ENCODE results near the gene CWC25. TPM values are rescaled to one million over a fixed set of nuclear protein-coding genes. Genes with fewer than 3 reads are reported as not detected.

Gene CWC25
- total and polyA plus RNA-seq, 2 of the 13 experiments (the other 11 are each of a cell fraction or from before 2014, with no cell fraction given) = 15.6 to 22.7 TPM

GRCh38 chr17:38799501-38800236 is 25.5 kb downstream of the CWC25 start, which contains the start of gene PIP4K2B (continued):
- TF ChIP-seq, protein P1, sequence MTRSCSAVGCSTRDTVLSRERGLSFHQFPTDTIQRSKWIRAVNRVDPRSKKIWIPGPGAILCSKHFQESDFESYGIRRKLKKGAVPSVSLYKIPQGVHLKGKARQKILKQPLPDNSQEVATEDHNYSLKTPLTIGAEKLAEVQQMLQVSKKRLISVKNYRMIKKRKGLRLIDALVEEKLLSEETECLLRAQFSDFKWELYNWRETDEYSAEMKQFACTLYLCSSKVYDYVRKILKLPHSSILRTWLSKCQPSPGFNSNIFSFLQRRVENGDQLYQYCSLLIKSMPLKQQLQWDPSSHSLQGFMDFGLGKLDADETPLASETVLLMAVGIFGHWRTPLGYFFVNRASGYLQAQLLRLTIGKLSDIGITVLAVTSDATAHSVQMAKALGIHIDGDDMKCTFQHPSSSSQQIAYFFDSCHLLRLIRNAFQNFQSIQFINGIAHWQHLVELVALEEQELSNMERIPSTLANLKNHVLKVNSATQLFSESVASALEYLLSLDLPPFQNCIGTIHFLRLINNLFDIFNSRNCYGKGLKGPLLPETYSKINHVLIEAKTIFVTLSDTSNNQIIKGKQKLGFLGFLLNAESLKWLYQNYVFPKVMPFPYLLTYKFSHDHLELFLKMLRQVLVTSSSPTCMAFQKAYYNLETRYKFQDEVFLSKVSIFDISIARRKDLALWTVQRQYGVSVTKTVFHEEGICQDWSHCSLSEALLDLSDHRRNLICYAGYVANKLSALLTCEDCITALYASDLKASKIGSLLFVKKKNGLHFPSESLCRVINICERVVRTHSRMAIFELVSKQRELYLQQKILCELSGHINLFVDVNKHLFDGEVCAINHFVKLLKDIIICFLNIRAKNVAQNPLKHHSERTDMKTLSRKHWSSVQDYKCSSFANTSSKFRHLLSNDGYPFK (CRISPR knock-in tag; IDR thresholded peaks at IDR 0.05; ENCODE audit: borderline replicate concordance) = peak; percentile 87
- TF ChIP-seq ZNF441 (CRISPR knock-in tag; IDR thresholded peaks at IDR 0.05; ENCODE audit: borderline replicate concordance) (0 out of 2 replicates have a peak, but pooled peaks have one; percentile 5), RARA (CRISPR knock-in tag; IDR thresholded peaks at IDR 0.05) (no peak; the same call in none of the 2 replicates), RXRB (CRISPR knock-in tag; IDR thresholded peaks at IDR 0.05; ENCODE audit: borderline replicate concordance) (peak; percentile 65; the same call in 1 of the 2 replicates), FIP1L1 (IDR thresholded peaks at IDR 0.05; ENCODE audit: borderline replicate concordance, insufficient read depth, low read depth, low read length) (peak; percentile 39; the same call in 1 of the 2 replicates), ZFP37 (CRISPR knock-in tag; IDR thresholded peaks at IDR 0.05; ENCODE audit: borderline replicate concordance) (0 out of 2 replicates have a peak, but pooled peaks have one; percentile 59), HNF4A (CRISPR knock-in tag; IDR thresholded peaks at IDR 0.05) (no peak), NFATC3 (CRISPR knock-in tag; IDR thresholded peaks at IDR 0.05) (peak; percentile 47; the same call in 1 of the 2 replicates), STAG1 (CRISPR knock-in tag; IDR thresholded peaks at IDR 0.05) (no peak), BCLAF1 (IDR thresholded peaks at IDR 0.05) (no peak), SPEN (CRISPR knock-in tag; IDR thresholded peaks at IDR 0.05; ENCODE audit: low read depth) (peak; percentile 90), NCOR1 (IDR thresholded peaks at IDR 0.05; ENCODE audit: borderline replicate concordance, low read length) (no peak; the same call in 1 of the 2 replicates), TARDBP (CRISPR knock-in tag; IDR thresholded peaks at IDR 0.05) (peak; percentile 92), ZNF768 (CRISPR knock-in tag; IDR thresholded peaks at IDR 0.05) (no peak)
- TF ChIP-seq, protein P2, sequence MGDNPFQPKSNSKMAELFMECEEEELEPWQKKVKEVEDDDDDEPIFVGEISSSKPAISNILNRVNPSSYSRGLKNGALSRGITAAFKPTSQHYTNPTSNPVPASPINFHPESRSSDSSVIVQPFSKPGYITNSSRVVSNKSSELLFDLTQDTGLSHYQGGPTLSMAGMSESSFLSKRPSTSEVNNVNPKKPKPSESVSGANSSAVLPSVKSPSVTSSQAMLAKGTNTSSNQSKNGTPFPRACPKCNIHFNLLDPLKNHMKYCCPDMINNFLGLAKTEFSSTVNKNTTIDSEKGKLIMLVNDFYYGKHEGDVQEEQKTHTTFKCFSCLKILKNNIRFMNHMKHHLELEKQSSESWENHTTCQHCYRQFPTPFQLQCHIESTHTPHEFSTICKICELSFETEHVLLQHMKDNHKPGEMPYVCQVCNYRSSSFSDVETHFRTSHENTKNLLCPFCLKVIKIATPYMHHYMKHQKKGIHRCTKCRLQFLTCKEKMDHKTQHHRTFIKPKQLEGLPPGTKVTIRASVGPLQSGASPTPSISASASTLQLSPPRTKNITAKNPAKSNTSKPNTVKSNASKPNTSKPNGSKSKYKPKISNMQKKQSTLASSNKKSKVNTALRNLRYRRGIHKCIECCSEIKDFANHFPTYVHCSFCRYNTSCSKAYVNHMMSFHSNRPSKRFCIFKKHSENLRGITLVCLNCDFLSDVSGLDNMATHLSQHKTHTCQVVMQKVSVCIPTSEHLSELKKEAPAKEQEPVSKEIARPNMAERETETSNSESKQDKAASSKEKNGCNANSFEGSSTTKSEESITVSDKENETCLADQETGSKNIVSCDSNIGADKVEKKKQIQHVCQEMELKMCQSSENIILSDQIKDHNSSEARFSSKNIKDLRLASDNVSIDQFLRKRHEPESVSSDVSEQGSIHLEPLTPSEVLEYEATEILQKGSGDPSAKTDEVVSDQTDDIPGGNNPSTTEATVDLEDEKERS (CRISPR knock-in tag; IDR thresholded peaks at IDR 0.05) = no peak
- TF ChIP-seq, protein P3, sequence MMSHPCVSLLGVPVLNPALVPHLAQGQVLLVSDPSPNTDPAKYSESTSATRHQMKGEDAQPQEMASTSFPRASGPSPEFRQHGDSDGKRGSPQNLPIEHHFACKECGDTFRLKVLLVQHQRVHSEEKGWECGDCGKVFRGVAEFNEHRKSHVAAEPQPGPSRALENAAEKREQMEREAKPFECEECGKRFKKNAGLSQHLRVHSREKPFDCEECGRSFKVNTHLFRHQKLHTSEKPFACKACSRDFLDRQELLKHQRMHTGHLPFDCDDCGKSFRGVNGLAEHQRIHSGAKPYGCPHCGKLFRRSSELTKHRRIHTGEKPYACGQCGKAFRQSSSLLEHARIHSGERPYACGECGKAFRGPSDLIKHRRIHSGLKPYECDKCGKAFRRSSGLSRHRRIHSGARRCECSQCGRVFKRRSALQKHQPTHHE (CRISPR knock-in tag; IDR thresholded peaks at IDR 0.05; ENCODE audit: borderline replicate concordance) = peak; percentile 81; the same call in 1 of the 2 replicates
- TF ChIP-seq, protein P4, sequence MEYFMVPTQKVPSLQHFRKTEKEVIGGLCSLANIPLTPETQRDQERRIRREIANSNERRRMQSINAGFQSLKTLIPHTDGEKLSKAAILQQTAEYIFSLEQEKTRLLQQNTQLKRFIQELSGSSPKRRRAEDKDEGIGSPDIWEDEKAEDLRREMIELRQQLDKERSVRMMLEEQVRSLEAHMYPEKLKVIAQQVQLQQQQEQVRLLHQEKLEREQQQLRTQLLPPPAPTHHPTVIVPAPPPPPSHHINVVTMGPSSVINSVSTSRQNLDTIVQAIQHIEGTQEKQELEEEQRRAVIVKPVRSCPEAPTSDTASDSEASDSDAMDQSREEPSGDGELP (IDR thresholded peaks at IDR 0.05; ENCODE audit: borderline replicate concordance, low read depth) = peak; percentile 69; the same call in 1 of the 2 replicates

Measured in HepG2 (cell line).